Measurements from ENCODE around the gene PARP8. TPM values are rescaled to one million over a fixed set of nuclear protein-coding genes. Genes with fewer than 3 reads are reported as not detected.

The PARP8 gene
- total RNA-seq, 1 donor, result 30.8 TPM

DNA sequence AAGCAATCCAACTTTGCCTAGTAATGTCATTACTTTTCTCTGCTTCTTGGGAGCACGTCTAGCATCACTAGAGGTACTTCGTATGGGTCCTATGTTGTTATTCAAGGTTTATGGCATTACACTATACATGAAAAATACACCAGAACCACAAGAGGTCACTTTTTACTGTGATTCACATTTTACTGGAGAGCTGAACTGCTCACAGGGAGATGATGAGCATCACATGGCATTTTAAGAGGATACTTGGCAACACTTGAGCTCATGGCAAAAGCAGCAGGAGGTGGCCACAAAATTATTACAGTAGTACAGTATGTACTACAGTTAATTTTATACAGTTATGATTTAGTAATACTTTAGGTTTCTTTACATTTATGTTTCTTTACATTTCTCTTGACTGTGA is 223.4 kb downstream of the PARP8 start:
- no peaks in the 10 kb centered on the region for H4K20me1 ChIP-seq (ENCODE audit: insufficient read depth, low read length)
- H2AFZ ChIP-seq (ENCODE audit: low read length), result no peak overlapping the region
- no peak overlapping the region for H3K27ac ChIP-seq (ENCODE audit: low read depth, low read length)
- no peaks in the 10 kb centered on the region for H3K79me2 ChIP-seq (ENCODE audit: insufficient read depth, low read length)
- no peak overlapping the region for H3K4me2 ChIP-seq (ENCODE audit: insufficient read depth, low read length)
- no peaks in the 10 kb centered on the region for H3K9me3 ChIP-seq (ENCODE audit: low read depth, low read length)
- no peak for DNase-seq (ENCODE audit: insufficient read length, low spot score, missing footprints)
- no peak overlapping the region for H3K4me3 ChIP-seq (ENCODE audit: insufficient read depth, low read length)
- no peaks in the 10 kb centered on the region for H3K27me3 ChIP-seq (ENCODE audit: insufficient read depth, low read length)
- no peaks in the 10 kb centered on the region for H3K36me3 ChIP-seq (ENCODE audit: insufficient read depth, low read length)
- H3K4me1 ChIP-seq (ENCODE audit: insufficient read depth, low read length), result no peaks in the 10 kb centered on the region
- TF ChIP-seq, protein P1, sequence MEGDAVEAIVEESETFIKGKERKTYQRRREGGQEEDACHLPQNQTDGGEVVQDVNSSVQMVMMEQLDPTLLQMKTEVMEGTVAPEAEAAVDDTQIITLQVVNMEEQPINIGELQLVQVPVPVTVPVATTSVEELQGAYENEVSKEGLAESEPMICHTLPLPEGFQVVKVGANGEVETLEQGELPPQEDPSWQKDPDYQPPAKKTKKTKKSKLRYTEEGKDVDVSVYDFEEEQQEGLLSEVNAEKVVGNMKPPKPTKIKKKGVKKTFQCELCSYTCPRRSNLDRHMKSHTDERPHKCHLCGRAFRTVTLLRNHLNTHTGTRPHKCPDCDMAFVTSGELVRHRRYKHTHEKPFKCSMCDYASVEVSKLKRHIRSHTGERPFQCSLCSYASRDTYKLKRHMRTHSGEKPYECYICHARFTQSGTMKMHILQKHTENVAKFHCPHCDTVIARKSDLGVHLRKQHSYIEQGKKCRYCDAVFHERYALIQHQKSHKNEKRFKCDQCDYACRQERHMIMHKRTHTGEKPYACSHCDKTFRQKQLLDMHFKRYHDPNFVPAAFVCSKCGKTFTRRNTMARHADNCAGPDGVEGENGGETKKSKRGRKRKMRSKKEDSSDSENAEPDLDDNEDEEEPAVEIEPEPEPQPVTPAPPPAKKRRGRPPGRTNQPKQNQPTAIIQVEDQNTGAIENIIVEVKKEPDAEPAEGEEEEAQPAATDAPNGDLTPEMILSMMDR (IDR thresholded peaks at IDR 0.05; ENCODE audit: extremely low read depth, low read depth, low read length), result no peak

Other genes starting within 250 kb of the PARP8 start
- gene EMB, start 225.3 kb upstream of the PARP8 start, total RNA-seq, result 14.5 and 17.4 TPM in 2 replicates

Measured in osteoblast (primary cell).